Astrocyte of the cerebellum (primary cell): ENCODE results near the gene NTSR2.

ENCODE experiments used
- DNase-seq: peaks from one replicate; pipeline ENCODE4 v3.0.0-alpha.2; 2011; ENCODE audit warnings: low read depth
- H3K4me3 ChIP-seq: 2 replicates; pipeline ENCODE4 v1.5.1; 2011; ENCODE audit warnings: mild to moderate bottlenecking, low read depth, low read length, moderate library complexity
- in situ Hi-C: cut with HindIII; loops from 2 replicates; pipeline ENCODE4 v1.10.0; 2017; ENCODE audit warnings: low sequenced_read_pairs
- TF ChIP-seq, protein P1 (sequence below): IDR thresholded peaks from 2 replicates; pipeline ENCODE4 v1.5.1; 2012; ENCODE audit warnings: low read length, low read depth, moderate library complexity, mild to moderate bottlenecking; ENCODE audit errors: missing control alignments

The NTSR2 gene

DNA sequence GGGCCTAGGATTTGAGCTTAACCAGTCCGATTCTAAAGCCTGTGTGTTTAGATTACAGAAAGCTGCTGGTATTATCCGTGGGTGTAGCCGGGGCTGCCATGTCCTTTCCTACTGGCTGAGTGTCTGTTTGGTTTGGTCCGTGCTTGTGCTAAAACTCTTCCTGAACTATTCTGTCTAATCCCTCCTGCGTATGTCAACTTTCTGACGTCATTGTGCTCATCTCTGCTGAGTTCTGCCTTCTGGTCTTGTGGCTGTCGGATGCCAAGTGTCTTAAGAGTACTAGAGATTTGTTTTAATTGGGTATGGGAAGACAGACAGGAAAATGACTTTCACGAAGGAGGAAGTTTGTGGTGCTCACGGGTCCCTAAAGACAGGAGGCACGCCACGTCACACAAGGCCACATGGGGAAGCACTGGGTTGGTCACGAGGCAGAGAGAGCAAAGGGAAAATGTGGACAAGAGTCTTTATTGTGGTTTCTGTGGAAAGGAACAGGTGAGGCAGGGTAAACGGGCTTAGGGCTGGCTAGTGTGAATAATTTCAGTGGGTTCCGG is 31.8 kb upstream of the NTSR2 start:
- TF ChIP-seq, protein P1, sequence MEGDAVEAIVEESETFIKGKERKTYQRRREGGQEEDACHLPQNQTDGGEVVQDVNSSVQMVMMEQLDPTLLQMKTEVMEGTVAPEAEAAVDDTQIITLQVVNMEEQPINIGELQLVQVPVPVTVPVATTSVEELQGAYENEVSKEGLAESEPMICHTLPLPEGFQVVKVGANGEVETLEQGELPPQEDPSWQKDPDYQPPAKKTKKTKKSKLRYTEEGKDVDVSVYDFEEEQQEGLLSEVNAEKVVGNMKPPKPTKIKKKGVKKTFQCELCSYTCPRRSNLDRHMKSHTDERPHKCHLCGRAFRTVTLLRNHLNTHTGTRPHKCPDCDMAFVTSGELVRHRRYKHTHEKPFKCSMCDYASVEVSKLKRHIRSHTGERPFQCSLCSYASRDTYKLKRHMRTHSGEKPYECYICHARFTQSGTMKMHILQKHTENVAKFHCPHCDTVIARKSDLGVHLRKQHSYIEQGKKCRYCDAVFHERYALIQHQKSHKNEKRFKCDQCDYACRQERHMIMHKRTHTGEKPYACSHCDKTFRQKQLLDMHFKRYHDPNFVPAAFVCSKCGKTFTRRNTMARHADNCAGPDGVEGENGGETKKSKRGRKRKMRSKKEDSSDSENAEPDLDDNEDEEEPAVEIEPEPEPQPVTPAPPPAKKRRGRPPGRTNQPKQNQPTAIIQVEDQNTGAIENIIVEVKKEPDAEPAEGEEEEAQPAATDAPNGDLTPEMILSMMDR, result no peak
- no peak overlapping the region for H3K4me3 ChIP-seq
- DNase-seq, result no peak
- in situ Hi-C loops, result no loop called here

DNA sequence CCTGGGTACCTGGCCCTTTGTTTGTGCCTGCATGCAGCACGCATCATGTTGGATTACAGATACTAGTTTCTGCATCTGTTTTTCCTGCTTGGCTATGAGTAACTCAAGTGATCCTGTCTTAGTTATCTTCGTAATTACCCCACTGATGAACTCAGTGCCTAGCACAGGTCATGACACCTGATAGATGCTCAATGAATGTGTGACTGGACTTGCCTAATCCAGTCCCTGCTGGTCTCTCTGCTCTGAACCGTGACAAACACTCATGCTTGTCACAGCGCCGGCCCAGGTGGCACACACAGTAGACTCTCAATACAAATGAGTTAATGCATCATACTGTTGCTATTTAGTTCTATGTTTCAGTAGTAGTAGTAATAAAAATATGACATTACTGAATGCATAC is 31.2 kb upstream of the NTSR2 start:
- TF ChIP-seq, protein P1, result no peak
- in situ Hi-C loops, result no loop called here
- DNase-seq, result no peak
- no peak overlapping the region for H3K4me3 ChIP-seq

GRCh38 chr2:11699686-11700670 is 30.0 kb upstream of the NTSR2 start:
- DNase-seq, result no peak
- TF ChIP-seq, protein P1, result no peak
- in situ Hi-C loops, result loop anchor here (25.0 kb wide), 1 partner anchor 87 kb away; no protein-coding TSS in a partner anchor
- no peak overlapping the region for H3K4me3 ChIP-seq

DNA sequence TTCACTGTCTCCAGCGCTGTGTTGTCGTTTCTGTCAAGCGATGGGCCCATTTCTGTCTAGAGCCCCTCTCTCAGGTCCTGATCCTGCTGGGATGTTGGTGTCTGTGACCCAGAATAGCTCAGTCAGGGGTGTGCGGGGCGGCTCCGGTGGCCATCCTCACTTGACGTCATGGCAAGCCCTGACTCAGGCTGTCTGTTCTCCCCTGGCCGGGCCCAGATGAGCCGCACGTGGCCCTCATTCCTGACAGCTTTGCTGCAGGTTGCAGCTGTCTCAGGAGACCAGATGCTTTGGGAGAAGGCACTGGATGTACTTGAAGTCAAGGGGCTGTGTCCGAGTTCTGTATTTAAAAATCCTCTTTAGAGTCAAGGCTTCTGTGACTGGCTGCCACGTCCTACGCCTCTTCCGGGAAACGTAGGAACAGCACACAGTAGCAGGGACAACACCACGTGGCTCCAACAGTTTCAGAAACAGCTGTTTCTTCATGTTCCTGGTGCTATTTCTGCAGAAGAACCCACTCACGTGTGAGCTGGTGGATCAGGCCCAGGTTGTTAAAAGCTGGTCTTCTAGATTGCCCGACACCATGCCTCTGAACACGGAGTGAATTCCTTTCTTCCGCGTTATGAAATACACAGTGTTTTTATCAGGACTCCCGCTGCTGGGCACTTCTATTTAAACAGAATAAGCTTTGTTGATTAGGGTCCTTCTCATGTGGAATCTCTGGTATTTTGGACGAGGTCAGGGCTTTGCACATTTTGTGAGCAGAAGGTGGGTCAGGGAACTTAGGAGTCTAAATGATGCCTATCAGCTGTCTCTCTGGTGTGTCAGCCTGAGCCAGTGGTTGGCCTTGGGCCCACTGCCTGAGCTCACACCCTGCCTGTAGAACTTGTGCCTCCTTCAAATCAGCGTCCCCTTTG is 28.3 kb upstream of the NTSR2 start:
- no peak overlapping the region for H3K4me3 ChIP-seq
- in situ Hi-C loops, result loop anchor here (25.0 kb wide), 1 partner anchor 89 kb away; no protein-coding TSS in a partner anchor
- TF ChIP-seq, protein P1, result no peak
- no peak for DNase-seq

DNA sequence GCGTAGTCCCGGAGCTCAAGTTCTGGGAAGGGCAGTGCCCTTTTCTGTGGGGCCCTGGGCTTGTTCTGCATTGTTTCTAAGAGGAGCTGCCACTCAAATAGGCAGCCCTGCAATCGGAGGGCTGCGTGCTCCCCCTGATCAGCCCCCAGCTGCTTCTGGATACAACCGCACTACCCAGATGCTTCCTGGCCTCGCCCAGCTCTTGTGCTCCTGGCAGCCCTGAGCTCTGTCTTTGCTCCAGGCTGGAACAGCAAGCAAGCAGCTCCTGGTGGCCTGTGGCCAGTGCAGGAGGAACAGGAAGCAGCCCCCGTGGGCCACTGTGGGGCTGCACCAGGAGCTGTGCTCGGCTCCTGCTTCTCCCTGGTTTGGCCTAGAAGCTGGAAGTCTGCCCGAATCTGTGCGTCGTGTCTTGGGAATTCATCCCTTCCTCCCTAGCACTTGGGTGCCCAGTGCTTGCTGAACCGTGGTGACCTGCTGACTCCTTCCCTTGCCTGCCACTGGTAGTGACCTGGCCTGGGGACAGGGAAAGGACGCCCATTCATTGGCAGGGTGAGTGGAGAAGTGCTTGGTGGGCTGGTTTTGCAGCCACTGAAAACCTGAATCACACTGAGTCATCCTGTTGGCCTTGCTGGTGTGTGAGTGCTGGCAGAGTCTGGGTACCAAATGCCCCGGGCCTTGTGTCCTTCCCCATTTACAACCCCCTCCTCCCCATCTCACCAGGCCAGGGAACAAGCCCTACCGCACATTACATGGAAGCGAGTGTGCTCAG is 27.3 kb upstream of the NTSR2 start:
- in situ Hi-C loops, result loop anchor here (25.0 kb wide), 1 partner anchor 90 kb away; no protein-coding TSS in a partner anchor
- DNase-seq, result no peak
- H3K4me3 ChIP-seq, result no peak overlapping the region
- TF ChIP-seq, protein P1, result no peak
